Measurements from ENCODE around the gene WWTR1. TPM values are rescaled to one million over a fixed set of nuclear protein-coding genes. Genes with fewer than 3 reads are reported as not detected.
A peak's percentile ranks its signal among the peaks of the same experiment; 100 is the strongest.

WWTR1 gene
- polyA plus RNA-seq, 1 donor (not counting 4 experiments of a cell fraction or from before 2014, with no cell fraction given), result 77.3 TPM

DNA sequence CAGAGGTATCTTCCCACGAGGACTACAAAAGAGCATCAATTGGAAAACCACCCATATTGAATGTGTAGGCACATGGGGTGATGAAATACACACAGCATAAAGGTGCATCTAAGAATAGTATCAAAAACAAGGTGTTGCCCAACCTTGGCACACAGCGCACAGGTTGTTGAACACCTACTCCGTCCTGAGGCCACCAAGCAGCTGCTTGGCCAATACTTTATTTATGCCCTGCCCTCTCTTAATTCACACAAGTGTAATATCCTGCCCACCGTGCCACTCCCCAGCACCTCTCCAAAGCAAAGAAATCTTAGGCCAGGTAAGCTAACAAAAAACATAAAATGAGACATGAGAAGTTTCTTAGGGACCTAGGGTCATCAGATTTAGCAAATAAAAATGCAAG is 31.2 kb downstream of the WWTR1 start:
- H3K36me3 ChIP-seq (ENCODE audit: control insufficient read depth in 2 of 2, extremely low read depth in 1 of 2, insufficient read depth in 2 of 2, low read length in 2 of 2), result peaks cover 0 to 7% of the 10 kb centered on the region in 2 experiments
- peaks cover 19% of the 10 kb centered on the region for H3K4me1 ChIP-seq (ENCODE audit: control insufficient read depth, extremely low read depth, insufficient read depth, low read length)
- H3K9me1 ChIP-seq (ENCODE audit: control insufficient read depth, extremely low read depth, insufficient read depth, low read length), result no peaks in the 10 kb centered on the region
- H3K27me3 ChIP-seq (ENCODE audit: control insufficient read depth, extremely low read depth, insufficient read depth, low read length), result no peaks in the 10 kb centered on the region
- dilution Hi-C loops (cut with MboI; ENCODE audit: extremely low pct_ligation_motif_present, low sequenced_read_pairs), result no loop called here
- DNase-seq (ENCODE audit: low read depth, low spot score), result no peak
- no peak overlapping the region for H3K4me3 ChIP-seq (ENCODE audit: control insufficient read depth in 2 of 3, extremely low read depth in 1 of 3, insufficient read depth in 2 of 3, low read depth in 1 of 3, low read length in 3 of 3)
- H3K9me3 ChIP-seq (ENCODE audit: control insufficient read depth, low read depth, low read length), result no peaks in the 10 kb centered on the region
- peaks cover 76% of the 10 kb centered on the region for H3K79me2 ChIP-seq (ENCODE audit: control insufficient read depth, insufficient read depth, low read length)
- FAIRE-seq, result no peak
- H4K20me1 ChIP-seq (ENCODE audit: control insufficient read depth, extremely low read depth, insufficient read depth, low read length), result no peaks in the 10 kb centered on the region
- no peak overlapping the region for H2AFZ ChIP-seq (ENCODE audit: control insufficient read depth, low read length)
- no peak for TF ChIP-seq CTCF (optimal IDR thresholded peaks at IDR 0.05 in 1 of 3, IDR thresholded peaks at IDR 0.05 in 1 of 3, conservative IDR thresholded peaks at IDR 0.05 in 1 of 3; ENCODE audit: extremely low read depth in 1 of 3, insufficient read depth in 2 of 3, low read length in 3 of 3)
- TF ChIP-seq EZH2 (IDR thresholded peaks at IDR 0.05; ENCODE audit: low read length), result no peak
- H3K27ac ChIP-seq (ENCODE audit: control insufficient read depth, insufficient read depth, low read length), result peak overlapping the region; percentile 19
- no peak overlapping the region for H3K9ac ChIP-seq (ENCODE audit: control insufficient read depth, extremely low read depth, insufficient read depth, low read length)
- H3K4me2 ChIP-seq (ENCODE audit: control insufficient read depth, extremely low read depth, insufficient read depth, low read depth, low read length), result no peak overlapping the region

DNA sequence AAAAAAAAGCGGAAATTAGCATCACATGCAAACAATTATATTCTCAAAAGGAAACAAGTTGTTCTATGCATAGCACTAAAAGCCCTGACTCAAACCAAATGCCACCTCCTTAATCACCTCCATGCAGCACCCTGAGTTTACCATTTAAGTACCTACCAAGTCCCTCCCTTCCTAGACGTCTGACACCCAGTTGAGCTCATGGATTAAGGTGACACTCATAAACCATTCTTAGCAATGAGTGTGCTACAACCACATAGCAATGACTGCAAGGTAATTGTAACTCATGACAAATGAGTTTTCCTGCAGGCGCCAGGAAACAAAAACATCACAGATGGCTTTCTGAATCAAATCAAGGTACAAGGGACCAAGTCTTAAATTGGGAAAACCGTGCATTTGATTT is 32.0 kb downstream of the WWTR1 start:
- H3K9me1 ChIP-seq (ENCODE audit: control insufficient read depth, extremely low read depth, insufficient read depth, low read length), result no peaks in the 10 kb centered on the region

More for the DNA sequence above, 32.0 kb downstream of the WWTR1 start:
- dilution Hi-C loops (cut with MboI; ENCODE audit: extremely low pct_ligation_motif_present, low sequenced_read_pairs), result no loop called here
- no peak overlapping the region for H3K9ac ChIP-seq (ENCODE audit: control insufficient read depth, extremely low read depth, insufficient read depth, low read length)
- H3K4me1 ChIP-seq (ENCODE audit: control insufficient read depth, extremely low read depth, insufficient read depth, low read length), result peaks cover 28% of the 10 kb centered on the region
- no peak overlapping the region for H3K4me2 ChIP-seq (ENCODE audit: control insufficient read depth, extremely low read depth, insufficient read depth, low read depth, low read length)
- TF ChIP-seq CTCF (optimal IDR thresholded peaks at IDR 0.05 in 1 of 3, IDR thresholded peaks at IDR 0.05 in 1 of 3, conservative IDR thresholded peaks at IDR 0.05 in 1 of 3; ENCODE audit: extremely low read depth in 1 of 3, insufficient read depth in 2 of 3, low read length in 3 of 3) (no peak), EZH2 (IDR thresholded peaks at IDR 0.05; ENCODE audit: low read length) (no peak)
- H3K4me3 ChIP-seq (ENCODE audit: control insufficient read depth in 2 of 3, extremely low read depth in 1 of 3, insufficient read depth in 2 of 3, low read depth in 1 of 3, low read length in 3 of 3), result no peak overlapping the region
- H3K79me2 ChIP-seq (ENCODE audit: control insufficient read depth, insufficient read depth, low read length), result peaks cover 69% of the 10 kb centered on the region
- DNase-seq (ENCODE audit: low read depth, low spot score), result no peak
- H2AFZ ChIP-seq (ENCODE audit: control insufficient read depth, low read length), result no peak overlapping the region
- no peaks in the 10 kb centered on the region for H3K9me3 ChIP-seq (ENCODE audit: control insufficient read depth, low read depth, low read length)
- peak overlapping the region; percentile 19 for H3K27ac ChIP-seq (ENCODE audit: control insufficient read depth, insufficient read depth, low read length)
- H3K36me3 ChIP-seq (ENCODE audit: control insufficient read depth in 2 of 2, extremely low read depth in 1 of 2, insufficient read depth in 2 of 2, low read length in 2 of 2), result peaks cover 0 to 6% of the 10 kb centered on the region in 2 experiments
- no peaks in the 10 kb centered on the region for H4K20me1 ChIP-seq (ENCODE audit: control insufficient read depth, extremely low read depth, insufficient read depth, low read length)
- FAIRE-seq, result no peak
- H3K27me3 ChIP-seq (ENCODE audit: control insufficient read depth, extremely low read depth, insufficient read depth, low read length), result no peaks in the 10 kb centered on the region
